Stimulated activated CD8-positive, alpha-beta memory T cell treated with anti-CD3 and anti-CD28 coated beads, Interleukin-12 subunit alpha, Interleukin-12 subunit beta, amount 100 ng/mL, for 24 hours (primary cell): ENCODE measurements around the gene MYO18B.

Experiments
- DNase-seq: peaks from one replicate; pipeline ENCODE4 v3.0.0-alpha.2; 2020; ENCODE audit errors: extremely low read depth

MYO18B gene

DNA sequence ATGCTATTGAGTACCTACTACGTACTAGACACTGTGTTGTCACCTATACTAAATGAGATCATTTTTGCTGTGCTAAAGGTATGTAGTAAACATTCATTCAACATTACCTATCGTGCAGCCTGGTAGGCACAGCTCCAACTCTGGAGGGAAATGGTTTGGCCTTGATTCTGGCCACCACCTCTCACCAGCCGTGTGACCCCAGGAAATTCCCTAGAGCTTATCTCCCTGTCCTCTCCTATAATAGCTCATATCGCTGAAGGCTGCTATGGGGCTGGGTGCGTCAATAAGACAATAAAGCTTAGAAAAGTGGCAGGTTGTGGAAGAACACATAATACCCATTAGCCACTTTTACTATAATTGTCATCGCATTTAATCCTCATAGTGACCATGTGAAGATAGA is 107.5 kb downstream of the MYO18B start:
- no peak for DNase-seq

GRCh38 chr22:25852223-25852622 is 110.2 kb downstream of the MYO18B start:
- no peak for DNase-seq

- no peak for DNase-seq
Observed at GRCh38 chr22:25853078-25853477, 111.1 kb downstream of the MYO18B start.

DNA sequence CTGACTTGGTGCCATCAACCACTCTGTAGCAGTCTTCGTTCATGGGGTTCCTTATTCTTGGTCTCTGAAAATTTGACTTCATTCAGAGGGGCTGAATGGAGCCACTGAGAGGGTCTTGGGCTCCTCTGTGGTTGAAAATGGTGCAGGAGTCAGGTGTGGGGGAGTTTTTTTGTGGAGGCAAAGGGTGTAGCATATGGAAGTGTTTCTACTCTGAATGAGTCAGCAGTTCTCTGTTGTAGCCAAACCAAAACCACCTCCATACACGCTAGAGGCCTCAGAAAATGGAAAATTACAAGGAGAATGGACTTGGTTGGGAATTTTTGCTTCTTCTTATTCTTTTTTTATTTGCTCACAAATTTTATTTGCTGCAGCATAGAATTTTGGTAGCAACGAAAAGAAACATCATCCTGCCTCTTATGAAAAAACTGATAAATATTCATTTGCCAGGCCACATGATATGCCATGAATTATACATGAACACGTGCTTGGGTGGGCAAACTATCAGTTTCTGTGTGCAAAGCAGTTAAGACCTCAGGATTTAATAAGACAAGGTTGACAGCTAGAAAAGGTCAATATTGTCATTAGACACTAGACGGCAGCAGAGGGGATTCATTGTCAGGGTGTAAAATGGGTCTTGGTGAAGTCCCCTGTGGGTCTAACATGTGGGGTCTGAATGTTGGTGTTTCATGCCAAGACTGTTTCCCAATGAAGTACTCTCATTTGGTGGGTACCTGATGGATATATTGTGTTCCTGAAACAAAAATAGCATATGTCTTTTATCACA is 111.7 kb downstream of the MYO18B start:
- no peak for DNase-seq

DNA sequence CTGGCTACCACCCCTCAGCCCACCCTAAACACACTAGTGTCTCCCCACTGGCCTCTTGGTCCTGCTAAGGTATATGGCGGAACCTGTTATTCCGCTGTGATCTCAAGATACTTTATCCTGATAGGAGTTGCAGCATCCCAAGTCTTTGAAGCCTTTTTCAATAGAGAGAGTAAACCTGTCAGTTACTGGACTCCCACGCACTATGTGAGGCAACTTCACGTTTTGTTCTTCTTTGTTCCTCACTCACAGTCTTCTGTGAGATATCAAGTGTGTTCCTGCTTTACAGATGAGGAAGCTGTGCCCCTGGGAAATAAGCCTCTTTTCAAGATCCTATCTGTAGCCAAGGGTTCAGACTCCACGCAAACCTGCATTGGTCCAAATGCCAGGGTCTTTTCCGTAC is 127.8 kb downstream of the MYO18B start:
- no peak for DNase-seq

- no peak for DNase-seq
Observed at GRCh38 chr22:25874327-25874726, 132.3 kb downstream of the MYO18B start.

GRCh38 chr22:25875461-25875860 is 133.5 kb downstream of the MYO18B start:
- no peak for DNase-seq

GRCh38 chr22:25876871-25877270 is 134.9 kb downstream of the MYO18B start:
- no peak for DNase-seq

DNA sequence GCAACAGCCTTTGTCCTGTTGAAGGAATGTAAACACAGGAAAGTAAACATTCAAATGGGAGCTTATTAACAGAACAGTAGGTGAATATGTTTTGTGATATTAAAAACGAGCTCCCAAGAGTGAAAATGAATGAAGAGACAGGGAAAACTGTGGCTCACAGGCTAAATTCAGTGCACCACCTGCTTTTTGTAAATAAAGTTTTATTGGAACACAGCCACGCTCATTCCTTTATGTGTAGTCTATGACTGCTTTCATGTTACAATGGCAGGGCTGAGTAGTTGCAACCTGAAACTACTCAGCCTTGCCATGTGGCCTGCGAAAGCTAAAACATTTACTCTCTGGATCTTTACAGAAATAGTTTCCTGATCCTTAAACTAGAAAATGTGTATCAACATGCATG is 136.9 kb downstream of the MYO18B start:
- DNase-seq = no peak

GRCh38 chr22:25880524-25880923 is 138.5 kb downstream of the MYO18B start:
- DNase-seq = no peak

GRCh38 chr22:25881210-25881755 is 139.3 kb downstream of the MYO18B start:
- no peak for DNase-seq

GRCh38 chr22:25882360-25882759 is 140.4 kb downstream of the MYO18B start:
- no peak for DNase-seq

- no peak for DNase-seq
Observed at GRCh38 chr22:25883482-25884033, 141.6 kb downstream of the MYO18B start.

DNA sequence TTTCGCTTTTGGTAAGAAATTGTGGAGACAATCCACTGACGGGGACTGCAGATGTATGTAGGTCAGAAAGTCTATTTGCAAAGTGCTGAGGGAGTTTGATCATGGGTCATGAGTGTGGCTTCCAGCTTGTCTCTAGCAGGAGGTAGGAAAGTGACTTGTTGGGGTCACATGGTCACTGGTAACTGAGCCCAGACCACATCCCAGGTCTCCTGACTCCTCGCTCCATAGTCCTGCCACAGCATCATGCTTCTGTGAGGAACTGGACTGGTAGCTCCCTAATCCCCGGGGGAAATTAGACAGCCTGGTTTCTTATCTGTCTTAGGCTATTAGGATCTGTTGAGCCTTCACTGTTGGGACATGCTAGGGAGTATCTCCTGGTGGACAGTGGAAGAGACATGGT is 142.1 kb downstream of the MYO18B start:
- no peak for DNase-seq

DNA sequence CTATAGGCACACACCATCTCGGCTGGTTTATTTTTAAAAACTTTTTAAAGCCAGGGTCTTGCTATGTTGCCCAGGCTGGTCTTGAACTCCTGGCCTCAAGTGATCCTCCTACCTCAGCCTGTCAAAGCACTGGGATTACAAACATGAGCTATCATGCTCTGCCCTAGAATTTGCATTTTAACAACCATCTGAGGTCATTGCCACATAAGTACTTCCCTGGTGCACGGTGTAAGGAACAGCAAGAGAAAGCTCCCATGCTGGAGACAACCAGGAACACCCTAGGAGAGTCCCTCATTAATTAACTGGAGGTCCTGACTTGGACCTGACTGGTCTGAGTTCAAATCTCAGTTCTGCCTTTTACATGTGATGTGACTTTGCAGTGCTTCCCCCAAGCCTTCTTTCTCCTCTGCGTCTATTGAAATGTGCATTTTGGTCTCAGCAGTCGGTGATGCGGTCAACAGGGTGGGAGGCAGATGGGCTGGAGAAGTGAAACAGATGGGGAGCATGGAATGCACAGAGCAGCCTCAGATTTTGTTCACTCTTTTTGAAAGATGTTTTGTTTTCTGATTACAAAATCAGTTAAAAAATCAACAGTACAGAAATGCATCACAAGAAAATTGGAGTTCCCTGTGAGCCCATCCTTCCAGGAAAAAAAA is 146.5 kb downstream of the MYO18B start:
- DNase-seq = no peak

- no peak for DNase-seq
Observed at GRCh38 chr22:25890651-25891050, 148.7 kb downstream of the MYO18B start.

DNA sequence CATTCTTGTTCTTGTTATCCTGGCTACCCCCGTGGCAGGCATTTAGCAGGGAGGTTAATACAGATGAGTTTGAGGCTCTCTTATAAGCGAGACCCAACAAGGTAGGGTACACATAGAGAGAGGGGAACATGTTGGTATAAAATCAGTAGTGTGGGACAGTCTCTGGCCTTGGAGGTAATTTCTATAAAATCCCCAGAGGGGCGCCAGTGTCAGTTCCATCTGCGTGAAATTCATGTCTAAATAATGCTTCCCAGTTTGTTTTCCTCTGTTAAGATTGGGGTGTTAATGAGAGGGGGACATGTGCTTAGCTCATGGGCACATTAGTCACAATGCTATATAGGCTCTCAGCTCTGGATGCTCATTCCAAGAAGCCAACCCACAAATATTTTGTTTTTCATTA is 150.7 kb downstream of the MYO18B start:
- DNase-seq = no peak

DNA sequence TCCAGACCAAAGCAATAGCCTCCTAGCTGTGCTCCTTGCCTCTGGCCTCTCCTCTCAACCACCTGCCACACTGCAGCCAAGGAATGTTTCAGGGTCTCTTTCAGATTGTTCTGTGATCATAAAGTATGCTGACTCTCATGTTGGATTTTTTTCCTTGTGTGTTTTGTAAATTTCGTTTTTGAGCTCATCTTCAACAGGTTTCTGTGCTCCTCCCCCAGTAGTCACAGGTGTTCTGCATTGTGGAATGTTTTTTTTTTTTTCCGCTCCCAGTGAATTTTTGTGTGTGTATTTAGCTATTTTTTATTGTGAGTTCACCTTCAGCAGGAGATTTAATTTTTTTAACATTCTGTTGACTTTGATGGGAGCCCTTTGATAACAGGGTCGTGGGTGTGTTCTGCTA is 153.7 kb downstream of the MYO18B start:
- DNase-seq = no peak

- DNase-seq = no peak
Observed at GRCh38 chr22:25896098-25896497, 154.1 kb downstream of the MYO18B start.

GRCh38 chr22:25896592-25896991 is 154.6 kb downstream of the MYO18B start:
- DNase-seq = no peak

- no peak for DNase-seq
Observed at GRCh38 chr22:25898707-25899365, 156.8 kb downstream of the MYO18B start.

DNA sequence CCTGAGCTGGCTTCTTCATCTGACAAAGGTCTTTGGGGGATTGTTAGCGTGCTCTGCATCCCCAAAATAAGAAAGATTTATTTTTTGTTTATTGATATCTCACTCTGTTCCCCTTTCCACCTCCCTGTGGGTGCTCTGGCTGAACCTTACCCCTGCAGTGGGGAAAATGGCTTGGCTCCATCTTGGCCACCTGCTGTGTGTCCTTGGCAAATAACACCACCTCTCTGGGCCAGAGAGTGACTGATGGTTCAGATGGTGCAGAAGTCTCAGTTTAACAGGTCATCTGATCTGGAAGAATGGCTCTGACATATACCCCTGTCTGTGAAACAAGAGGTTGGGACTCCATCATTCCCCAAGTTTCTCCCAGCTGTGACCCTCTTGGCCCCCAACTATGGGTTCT is 157.6 kb downstream of the MYO18B start:
- no peak for DNase-seq
